HepG2 (cell line): Measurements from ENCODE around the gene TACC2. TPM values are rescaled to one million over a fixed set of nuclear protein-coding genes. Genes with fewer than 3 reads are reported as not detected.

Source experiments
- ATAC-seq: fragments of 200-7000 bp; cut with Tn5 transposase; 3 replicates; pipeline ENCODE4 v1.9.1; 2020; ENCODE audit warnings: mild to moderate bottlenecking, moderate library complexity
- BruUV-seq: library from RNA; stranded (reverse); fragments of 400-500 nt; replicated peaks from 2 replicates; lab custom pipeline; 2021; lab: Mats Ljungman, UMichigan
- CTCF ChIA-PET: fragments of 300-600 bp; formaldehyde crosslinking; extraction: SDS; loops from one replicate; lab custom pipeline; 2021; ENCODE audit warnings: low total read pairs, inconsistent platforms, low intra/inter-chr PET ratio; lab: Yijun Ruan, JAX
- POLR2A ChIA-PET: fragments of 350-600 bp; sonication (Branson Sonifier 250); formaldehyde crosslinking; loops from one replicate; lab custom pipeline; 2020; ENCODE audit warnings: antibody characterized with exemption, inconsistent platforms; lab: Yijun Ruan, JAX
- DNase-seq: peaks from one replicate; pipeline ENCODE4 v3.0.0-alpha.2; 2015; ENCODE audit warnings: low spot score
- FAIRE-seq: peaks from 3 replicates; lab custom pipeline; 2011; peaks lifted over from hg19 to GRCh38; lab: Jason Lieb, UNC
- H2AFZ ChIP-seq: one replicate; pipeline ENCODE4 v1.6.1; 2011; ENCODE audit warnings: low read length, inconsistent platforms
- H3K27ac ChIP-seq: fragments of 300-600 bp; 3 replicates; pipeline ENCODE4 v1.8.0; 2011; ENCODE audit warnings: mixed run types, mild to moderate bottlenecking, mixed read lengths, low read length, inconsistent platforms; ENCODE audit not compliant: insufficient read depth; ENCODE audit errors: extremely low read length
- H3K27me3 ChIP-seq, 2 experiments: fragments of 200-600 bp in 1 of 2; 2 replicates in 1 of 2; 3 replicates in 1 of 2; pipeline versions ENCODE4 v1.6.0 to v1.8.0; 2011; ENCODE audit warnings: low read length in 2 of 2, mild to moderate bottlenecking in 2 of 2, moderate library complexity in 2 of 2, inconsistent platforms in 1 of 2; ENCODE audit not compliant: insufficient read depth in 2 of 2, control insufficient read depth in 1 of 2
- H3K36me3 ChIP-seq, 2 experiments: fragments of 200-600 bp in 1 of 2; replicated peaks in 1 of 2; 2 replicates in 1 of 2; 3 replicates in 1 of 2; pipeline versions ENCODE4 v1.5.1 to v1.8.0; 2011; ENCODE audit warnings: low read length in 2 of 2, inconsistent platforms in 1 of 2; ENCODE audit not compliant: insufficient read depth in 2 of 2, control insufficient read depth in 1 of 2
- H3K4me1 ChIP-seq: 2 replicates; pipeline ENCODE4 v1.5.1; 2012; ENCODE audit warnings: low read length, inconsistent platforms; ENCODE audit not compliant: insufficient read depth
- H3K4me2 ChIP-seq: 2 replicates; pipeline ENCODE4 v1.6.0; 2011; ENCODE audit warnings: low read depth, low read length, inconsistent platforms
- H3K4me3 ChIP-seq, 3 experiments: fragments of 200-600 bp in 1 of 3; sonication (generic), shearing (Covaris generic) in 1 of 3; replicated peaks in 1 of 3; 2 replicates each; pipeline ENCODE4 v1.5.1; 2011 to 2016; ENCODE audit warnings: low read length in 3 of 3, inconsistent platforms in 2 of 3, low read depth in 2 of 3, mild to moderate bottlenecking in 2 of 3, control low read depth in 1 of 3, mixed read lengths in 1 of 3; ENCODE audit not compliant: insufficient read depth in 1 of 3
- H3K79me2 ChIP-seq: one replicate; pipeline ENCODE4 v1.6.1; 2011; ENCODE audit warnings: low read length, inconsistent platforms; ENCODE audit not compliant: insufficient read depth
- H3K9ac ChIP-seq: 2 replicates; pipeline ENCODE4 v1.6.0; 2011; ENCODE audit warnings: mild to moderate bottlenecking, low read depth, low read length, inconsistent platforms; ENCODE audit not compliant: insufficient read depth
- H3K9me3 ChIP-seq: 2 replicates; pipeline ENCODE4 v1.5.1; 2012; ENCODE audit warnings: mild to moderate bottlenecking, low read length
- H4K20me1 ChIP-seq: 2 replicates; pipeline ENCODE4 v1.6.0; 2011; ENCODE audit warnings: inconsistent platforms, mild to moderate bottlenecking, low read length, moderate library complexity; ENCODE audit not compliant: insufficient read depth
- BRD4 ChIP-seq: sonication (generic); formaldehyde crosslinking; IDR thresholded peaks from 2 replicates; pipeline ENCODE4 v1.4.0; 2020; ENCODE audit warnings: missing genetic modification reagents
- CBX1 ChIP-seq: IDR thresholded peaks from one replicate; pipeline ENCODE4 v1.6.1; 2016; ENCODE audit warnings: antibody characterized with exemption, low read depth
- EP300 ChIP-seq, 3 experiments: sonication (generic) in 1 of 3; formaldehyde crosslinking in 1 of 3; IDR thresholded peaks; 2 replicates each; pipeline versions ENCODE4 v1.5.1 to v1.6.1; 2011 to 2020; ENCODE audit warnings: low read depth in 2 of 3, low read length in 2 of 3, borderline replicate concordance in 1 of 3, improper control_type of control experiment in 1 of 3, mild to moderate bottlenecking in 1 of 3, missing genetic modification reagents in 1 of 3, moderate library complexity in 1 of 3
- FOXA1 ChIP-seq, 2 experiments: fragments of 450-650 bp in 1 of 2; sonication (generic) in 1 of 2; formaldehyde crosslinking in 1 of 2; IDR thresholded peaks; 2 replicates each; pipeline versions ENCODE4 v1.4.0 to v1.6.1; 2016 to 2020; ENCODE audit warnings: missing genetic modification reagents in 1 of 2
- GATA4 ChIP-seq: sonication (generic); IDR thresholded peaks from 2 replicates; pipeline ENCODE4 v1.6.1; 2016; ENCODE audit warnings: antibody characterized with exemption, low read depth, borderline replicate concordance
- GPN1 ChIP-seq: sonication (generic); formaldehyde crosslinking; IDR thresholded peaks from 2 replicates; pipeline ENCODE4 v1.5.1; 2020; ENCODE audit warnings: missing genetic modification reagents, borderline replicate concordance
- HMG20B ChIP-seq: conservative IDR thresholded peaks from 2 replicates; pipeline ENCODE4 v1.6.1; 2016; ENCODE audit warnings: missing genetic modification reagents, missing compliant biosample characterization
- KMT2A ChIP-seq: sonication (generic); formaldehyde crosslinking; IDR thresholded peaks from 2 replicates; pipeline ENCODE4 v1.4.0; 2020; ENCODE audit warnings: missing genetic modification reagents
- NPAS2 ChIP-seq: sonication (generic); formaldehyde crosslinking; IDR thresholded peaks from 2 replicates; pipeline ENCODE4 v1.8.0; 2022; ENCODE audit warnings: mild to moderate bottlenecking, missing genetic modification reagents, borderline replicate concordance
- SETDB1 ChIP-seq: sonication (generic); formaldehyde crosslinking; IDR thresholded peaks from 2 replicates; pipeline ENCODE4 v1.5.1; 2020; ENCODE audit warnings: missing genetic modification reagents, mild to moderate bottlenecking, borderline replicate concordance
- SOX13 ChIP-seq, 3 experiments: fragments of 450-650 bp in 1 of 3; sonication (generic) in 1 of 3; formaldehyde crosslinking in 1 of 3; IDR thresholded peaks in 2 of 3; conservative IDR thresholded peaks in 1 of 3; 2 replicates each; pipeline versions ENCODE4 v1.5.0 to v1.6.1; 2016 to 2020; ENCODE audit warnings: antibody characterized with exemption in 1 of 3, mild to moderate bottlenecking in 1 of 3, missing compliant biosample characterization in 1 of 3, missing genetic modification reagents in 1 of 3, moderate library complexity in 1 of 3
- TBX2 ChIP-seq: sonication (generic); formaldehyde crosslinking; IDR thresholded peaks from 2 replicates; pipeline ENCODE4 v1.5.0; 2020; ENCODE audit warnings: missing genetic modification reagents, mild to moderate bottlenecking, borderline replicate concordance
- TBX3 ChIP-seq: fragments of 450-650 bp; IDR thresholded peaks from 2 replicates; pipeline ENCODE4 v1.6.1; 2017; ENCODE audit warnings: antibody characterized with exemption, mild to moderate bottlenecking, inconsistent platforms, borderline replicate concordance
- ZNF652 ChIP-seq: IDR thresholded peaks from 2 replicates; pipeline ENCODE4 v1.6.1; 2016; ENCODE audit warnings: low read depth, borderline replicate concordance
- ZNF713 ChIP-seq: sonication (generic); formaldehyde crosslinking; IDR thresholded peaks from 2 replicates; pipeline ENCODE4 v1.4.0; 2020; ENCODE audit warnings: mild to moderate bottlenecking, missing genetic modification reagents
- ZNF777 ChIP-seq: sonication (generic); formaldehyde crosslinking; IDR thresholded peaks from 2 replicates; pipeline ENCODE4 v1.4.0; 2020; ENCODE audit warnings: missing genetic modification reagents
- ZNF792 ChIP-seq: IDR thresholded peaks from 2 replicates; pipeline ENCODE4 v1.6.1; 2016
- ZSCAN20 ChIP-seq: sonication (generic); formaldehyde crosslinking; IDR thresholded peaks from 2 replicates; pipeline ENCODE4 v1.4.0; 2020; ENCODE audit warnings: missing genetic modification reagents, mild to moderate bottlenecking, borderline replicate concordance
- WGBS: methylation state at CpG from one replicate; pipeline ENCODE4 v1.1.6; 2017; ENCODE audit warnings: low lambda C conversion rate; 5-methylcytosine and 5-hydroxymethylcytosine counted together
- in situ Hi-C: cut with HindIII; loops from 2 replicates; pipeline ENCODE4 v1.10.0; 2017; ENCODE audit warnings: low pct_unique_long_range_greater_than_20kb; ENCODE audit not compliant: extremely low pct_ligation_motif_present
- intact Hi-C: fragments of 100-400 bp; cut with micrococcal nuclease; formaldehyde crosslinking; loops from one replicate; pipeline ENCODE4 v1.10.0; 2022; ENCODE audit not compliant: unreplicated experiment
- polyA plus RNA-seq, 8 experiments: library from polyadenylated mRNA; depleted of rRNA in 3 of 8; stranded (reverse) in 7 of 8; unstranded in 1 of 8; fragments of >200 nt; fragmentation: Illumina TruSeq in 4 of 8; extraction: Trizol in 4 of 8; gene quantifications; 2 replicates each; pipeline versions ENCODE4 v1.2.1 to v1.2.3, GENCODE V29; 2011 to 2016; ENCODE audit warnings: low read depth in 4 of 8, missing spikeins in 1 of 8, mixed read lengths in 1 of 8; ENCODE audit not compliant: insufficient read depth in 1 of 8
- total RNA-seq, 5 experiments: library from RNA; depleted of rRNA; stranded (reverse); fragments of >200 nt; fragmentation: Illumina TruSeq; extraction: Trizol; gene quantifications; 2 replicates each; pipeline ENCODE4 v1.2.3, GENCODE V29; 2016; ENCODE audit warnings: low read depth in 1 of 5

TACC2 gene
- total and polyA plus RNA-seq, 2 of the 13 experiments (the other 11 are each of a cell fraction or from before 2014, with no cell fraction given), result 11.8 to 16.0 TPM

DNA sequence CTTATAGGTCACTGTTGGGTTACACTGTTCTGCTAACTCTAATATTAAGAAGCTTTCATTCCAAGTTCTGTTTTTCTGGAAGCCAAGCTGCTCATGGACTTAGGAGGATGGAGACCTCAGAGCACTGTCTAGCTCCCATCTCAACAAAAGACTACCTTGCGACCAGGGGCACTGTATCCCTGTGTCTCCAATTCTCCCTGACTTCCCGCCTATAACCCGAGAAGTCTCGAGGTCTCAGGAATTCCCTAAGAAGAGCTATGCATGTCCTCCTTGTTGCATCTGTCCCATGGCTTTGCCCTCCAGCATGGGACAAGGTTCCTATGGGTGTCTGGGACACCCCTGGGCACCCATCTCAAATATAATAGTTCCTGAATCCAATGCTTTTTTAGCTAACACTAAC lies 313.4 kb downstream of the TACC2 start:
- no peaks in the 10 kb centered on the region for H3K79me2 ChIP-seq

GRCh38 chr10:122303271-122304053 lies 314.5 kb downstream of the TACC2 start:
- ATAC-seq (peak; percentile 5; the same call in 1 of the 3 replicates), DNase-seq (peak; percentile 69), FAIRE-seq (no peak)
- no peaks in the 10 kb centered on the region for H3K79me2 ChIP-seq
- H3K9me3 ChIP-seq, result peaks cover 5% of the 10 kb centered on the region; the same call in 1 of the 2 replicates
- peak overlapping the region; percentile 84 for H3K27ac ChIP-seq
- WGBS, result 72% methylated on average over 9 of the region's 9 CpGs
- H3K36me3 ChIP-seq, result no peaks in the 10 kb centered on the region
- H2AFZ ChIP-seq, result no peak overlapping the region
- no peaks in the 10 kb centered on the region for H4K20me1 ChIP-seq
- TSS peak; percentile 94 for BruUV-seq
- intact Hi-C loops (no loop called here), in situ Hi-C loops (no loop called here)
- peak overlapping the region in 1 of 3 experiments; percentile 19; a peak in 1 of 6 replicates for H3K4me3 ChIP-seq
- CTCF ChIA-PET, result no interaction called here
- H3K4me1 ChIP-seq, result peaks cover 92% of the 10 kb centered on the region
- peak overlapping the region; percentile 40 for H3K9ac ChIP-seq
- POLR2A ChIA-PET, result interaction anchor here (0.9 to 2.8 kb wide), 8 partner anchors 20 to 71 kb away, joined by 3 to 21 read pairs (median 8); partner anchors contain the start of gene PLEKHA1
- H3K27me3 ChIP-seq, result no peaks in the 10 kb centered on the region
- peak overlapping the region; percentile 60 for H3K4me2 ChIP-seq
- TF ChIP-seq ZNF777 (CRISPR knock-in tag) (no peak), ZSCAN20 (0 out of 2 replicates have a peak, but pooled peaks have one; percentile 6), SOX13 (IDR thresholded peaks at IDR 0.05) (no peak), SOX13 (CRISPR knock-in tag; conservative IDR thresholded peaks at IDR 0.05 in 1 of 2, IDR thresholded peaks at IDR 0.05 in 1 of 2) (peak in 1 of 2 experiments; percentile 32; a peak in 1 of 4 replicates), KMT2A (CRISPR knock-in tag) (no peak), TBX2 (CRISPR knock-in tag) (0 out of 2 replicates have a peak, but pooled peaks have one; percentile 18), FOXA1 (IDR thresholded peaks at IDR 0.05) (no peak), FOXA1 (CRISPR knock-in tag; IDR thresholded peaks at IDR 0.05) (peak; percentile 54), GATA4 (no peak), ZNF713 (CRISPR knock-in tag) (peak; percentile 62; the same call in 1 of the 2 replicates), HMG20B (0 out of 2 replicates have a peak, but pooled peaks have one; percentile 30), ZNF792 (0 out of 2 replicates have a peak, but pooled peaks have one; percentile 2), BRD4 (CRISPR knock-in tag) (no peak), TBX3 (peak; percentile 94), ZNF652 (CRISPR knock-in tag) (no peak), SETDB1 (no peak), EP300 (IDR thresholded peaks at IDR 0.05; ENCODE audit: low read depth in 2 of 2, low read length in 2 of 2) (peak in 1 of 2 experiments; percentile 18; a peak in 1 of 4 replicates), EP300 (CRISPR knock-in tag; IDR thresholded peaks at IDR 0.05; ENCODE audit: borderline replicate concordance) (no peak)

More for the DNA sequence above, 313.4 kb downstream of the TACC2 start:
- H3K36me3 ChIP-seq, result no peaks in the 10 kb centered on the region
- H3K27ac ChIP-seq, result no peak overlapping the region
- H3K4me2 ChIP-seq, result no peak overlapping the region
- no peak for FAIRE-seq
- CTCF ChIA-PET, result no interaction called here
- H3K4me1 ChIP-seq, result peaks cover 92% of the 10 kb centered on the region
- in situ Hi-C loops (no loop called here), intact Hi-C loops (no loop called here)
- peaks cover 5% of the 10 kb centered on the region; the same call in 1 of the 2 replicates for H3K9me3 ChIP-seq
- no peaks in the 10 kb centered on the region for H4K20me1 ChIP-seq
- H2AFZ ChIP-seq, result no peak overlapping the region
- H3K27me3 ChIP-seq, result no peaks in the 10 kb centered on the region
- TF ChIP-seq NPAS2 (CRISPR knock-in tag), result no peak
- TF ChIP-seq CBX1, result no peak
- TF ChIP-seq GPN1 (CRISPR knock-in tag), result no peak
- TF ChIP-seq, all 625 proteins: peak for 0
- 98% methylated on average over 4 of the region's 4 CpGs for WGBS
- no peak for ATAC-seq
- no peak for DNase-seq
- no peak overlapping the region for H3K9ac ChIP-seq
- BruUV-seq, result no TSS peak
- H3K4me3 ChIP-seq, result no peak overlapping the region
- POLR2A ChIA-PET, result interaction anchor here (0.6 to 2.2 kb wide), 4 partner anchors 8 to 29 kb away, joined by 3 to 25 read pairs (median 6); no protein-coding TSS in a partner anchor
